OCI-LY3 (cell line): ENCODE data around the gene IPO9.

Experiments
- EZH2phosphoT487 ChIP-seq: fragments of 200-600 bp; shearing (Covaris generic); IDR thresholded peaks from 2 replicates; pipeline ENCODE4 v1.6.1; 2018; ENCODE audit warnings: antibody characterized with exemption, mixed run types, low read depth
- TF ChIP-seq, protein P1 (sequence below): fragments of 200-600, 300-600 bp; sonication (generic); IDR thresholded peaks from 2 replicates; pipeline ENCODE4 v1.5.1; 2014; ENCODE audit warnings: antibody characterized with exemption, low read length, low read depth

DNA sequence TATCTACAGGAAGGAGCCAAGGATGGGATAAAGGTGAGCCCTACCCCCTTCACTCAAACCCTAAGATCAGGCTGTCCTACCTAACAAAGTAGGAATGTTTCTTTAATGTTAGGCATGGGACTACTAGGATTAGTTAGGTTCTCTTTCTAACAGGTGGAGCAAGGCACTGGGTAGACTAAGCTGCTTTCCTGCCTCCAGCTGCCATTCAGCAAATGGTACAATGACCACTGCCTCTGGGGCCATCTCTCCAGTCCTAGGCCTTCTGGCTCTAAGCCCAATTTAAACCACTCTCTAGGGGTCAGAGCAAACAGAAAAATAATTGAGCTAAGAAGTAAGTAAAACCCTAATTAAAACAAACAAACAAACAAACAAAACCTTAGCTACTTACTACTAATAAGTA, 15.7 kb upstream of the IPO9 start:
- TF ChIP-seq, protein P1, sequence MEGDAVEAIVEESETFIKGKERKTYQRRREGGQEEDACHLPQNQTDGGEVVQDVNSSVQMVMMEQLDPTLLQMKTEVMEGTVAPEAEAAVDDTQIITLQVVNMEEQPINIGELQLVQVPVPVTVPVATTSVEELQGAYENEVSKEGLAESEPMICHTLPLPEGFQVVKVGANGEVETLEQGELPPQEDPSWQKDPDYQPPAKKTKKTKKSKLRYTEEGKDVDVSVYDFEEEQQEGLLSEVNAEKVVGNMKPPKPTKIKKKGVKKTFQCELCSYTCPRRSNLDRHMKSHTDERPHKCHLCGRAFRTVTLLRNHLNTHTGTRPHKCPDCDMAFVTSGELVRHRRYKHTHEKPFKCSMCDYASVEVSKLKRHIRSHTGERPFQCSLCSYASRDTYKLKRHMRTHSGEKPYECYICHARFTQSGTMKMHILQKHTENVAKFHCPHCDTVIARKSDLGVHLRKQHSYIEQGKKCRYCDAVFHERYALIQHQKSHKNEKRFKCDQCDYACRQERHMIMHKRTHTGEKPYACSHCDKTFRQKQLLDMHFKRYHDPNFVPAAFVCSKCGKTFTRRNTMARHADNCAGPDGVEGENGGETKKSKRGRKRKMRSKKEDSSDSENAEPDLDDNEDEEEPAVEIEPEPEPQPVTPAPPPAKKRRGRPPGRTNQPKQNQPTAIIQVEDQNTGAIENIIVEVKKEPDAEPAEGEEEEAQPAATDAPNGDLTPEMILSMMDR: no peak
- no peak for TF ChIP-seq EZH2phosphoT487
